HG02973 (cell line): ENCODE measurements around the gene MAP3K21.

Source experiments
- ATAC-seq: cut with Tn5 transposase; IDR thresholded peaks from one replicate; pipeline ENCODE4 v1.9.1; 2021; ENCODE audit warnings: moderate library complexity; ENCODE audit not compliant: unreplicated experiment

Gene MAP3K21

DNA sequence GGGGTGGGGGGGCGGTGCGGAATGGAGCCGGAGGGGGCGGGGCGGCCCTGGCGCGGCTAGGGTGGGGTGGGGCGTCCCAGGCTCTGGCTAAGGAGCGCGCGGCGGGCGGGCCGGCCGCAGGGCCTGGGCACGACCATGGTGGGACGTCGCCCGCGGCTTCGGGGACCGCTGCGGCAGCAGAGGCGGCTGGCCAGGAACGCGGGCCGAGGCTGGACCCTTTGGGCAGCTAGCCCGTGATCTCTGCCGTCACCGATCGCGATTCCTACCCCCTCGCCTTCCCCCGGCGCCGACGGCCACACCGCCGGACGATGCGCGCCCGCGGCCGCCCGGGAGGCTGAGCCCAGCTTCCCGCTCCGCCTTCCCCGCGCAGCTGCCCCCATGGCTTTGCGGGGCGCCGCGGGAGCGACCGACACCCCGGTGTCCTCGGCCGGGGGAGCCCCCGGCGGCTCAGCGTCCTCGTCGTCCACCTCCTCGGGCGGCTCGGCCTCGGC is at the start of gene MAP3K21:
Gene MAP3K21, plus strand, starts transcription at position 74 of the 491 bp plus-strand sequence. Its CDS starts 305 bp downstream, at position 379.
- ATAC-seq, result peak; percentile 32

GRCh38 chr1:233278631-233279030 is 48.9 kb upstream of the MAP3K21 start:
- no peak for ATAC-seq

DNA sequence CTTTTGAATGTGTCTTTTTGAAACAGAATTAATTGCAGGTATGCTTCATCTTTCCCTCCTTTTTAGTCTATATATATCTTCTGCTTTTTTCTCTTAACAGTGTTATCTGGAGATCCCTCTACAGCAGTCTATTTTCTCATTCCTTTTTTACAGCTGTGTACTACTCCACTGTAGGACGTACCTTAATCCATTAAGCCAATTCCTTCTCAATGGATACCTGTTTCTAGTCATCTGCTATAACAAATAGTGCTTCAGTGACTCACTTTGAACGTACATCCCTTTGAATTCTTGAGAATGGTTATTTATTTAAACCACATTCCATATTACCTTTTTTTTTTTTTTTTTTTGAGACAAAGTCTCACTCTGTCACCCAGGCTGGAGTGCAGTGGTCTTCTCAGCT is 47.6 kb upstream of the MAP3K21 start:
- ATAC-seq, result no peak

DNA sequence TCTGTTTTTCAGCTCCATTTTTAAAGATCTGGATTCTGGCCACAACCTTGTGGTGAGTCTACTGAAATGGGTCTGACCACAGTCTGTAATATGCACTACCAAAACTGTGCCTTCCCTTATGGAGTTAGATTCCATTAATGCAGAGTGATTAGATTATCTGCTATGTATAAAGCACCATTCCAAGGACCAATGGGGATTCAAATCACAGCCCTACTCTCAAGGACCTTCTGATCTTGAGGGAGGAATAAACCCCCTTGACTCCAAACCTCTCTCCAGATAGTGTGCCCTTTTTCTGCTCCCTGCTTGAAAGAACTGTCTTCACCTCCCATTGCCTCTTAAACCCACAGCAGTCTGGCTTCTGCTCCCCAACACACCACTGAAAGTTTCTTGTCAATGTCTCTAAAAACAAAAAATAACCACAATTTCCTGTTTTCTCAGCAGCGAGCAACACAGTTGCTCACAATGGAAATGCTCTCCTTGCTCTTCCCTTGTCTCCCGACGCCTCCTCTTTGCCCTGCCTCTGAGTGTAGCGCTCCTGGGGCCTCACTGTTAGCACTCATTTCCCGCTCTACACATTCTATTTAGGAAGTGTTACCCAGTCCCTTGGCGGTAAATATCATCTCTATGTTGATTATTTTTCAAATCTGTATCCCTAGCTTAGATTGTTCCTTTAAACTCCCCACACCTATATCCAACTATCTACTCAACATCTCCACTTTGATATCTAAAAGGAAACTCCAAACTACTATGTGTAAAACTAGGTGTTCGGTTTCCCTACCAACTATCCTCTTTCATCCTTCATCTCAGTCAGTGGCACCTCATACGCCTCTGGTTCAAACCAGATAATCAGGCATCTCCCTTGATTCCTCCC is 45.6 kb upstream of the MAP3K21 start:
- ATAC-seq, result peak; percentile 80

DNA sequence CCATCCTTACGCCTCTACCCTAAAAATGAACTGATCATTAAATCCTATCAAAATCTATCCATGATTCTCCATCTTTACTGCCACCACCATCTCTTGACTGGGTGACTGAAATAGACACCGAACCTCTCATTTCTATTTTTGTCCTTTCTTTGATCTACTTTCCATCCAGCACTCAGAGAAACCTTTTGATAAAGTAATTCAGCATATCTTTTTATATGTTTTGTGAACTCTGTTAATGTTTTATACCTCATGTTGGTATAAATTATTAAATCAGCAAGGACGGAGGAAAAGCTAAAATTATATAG is 45.0 kb upstream of the MAP3K21 start:
- no peak for ATAC-seq

GRCh38 chr1:233289676-233290075 is 37.8 kb upstream of the MAP3K21 start:
- no peak for ATAC-seq

DNA sequence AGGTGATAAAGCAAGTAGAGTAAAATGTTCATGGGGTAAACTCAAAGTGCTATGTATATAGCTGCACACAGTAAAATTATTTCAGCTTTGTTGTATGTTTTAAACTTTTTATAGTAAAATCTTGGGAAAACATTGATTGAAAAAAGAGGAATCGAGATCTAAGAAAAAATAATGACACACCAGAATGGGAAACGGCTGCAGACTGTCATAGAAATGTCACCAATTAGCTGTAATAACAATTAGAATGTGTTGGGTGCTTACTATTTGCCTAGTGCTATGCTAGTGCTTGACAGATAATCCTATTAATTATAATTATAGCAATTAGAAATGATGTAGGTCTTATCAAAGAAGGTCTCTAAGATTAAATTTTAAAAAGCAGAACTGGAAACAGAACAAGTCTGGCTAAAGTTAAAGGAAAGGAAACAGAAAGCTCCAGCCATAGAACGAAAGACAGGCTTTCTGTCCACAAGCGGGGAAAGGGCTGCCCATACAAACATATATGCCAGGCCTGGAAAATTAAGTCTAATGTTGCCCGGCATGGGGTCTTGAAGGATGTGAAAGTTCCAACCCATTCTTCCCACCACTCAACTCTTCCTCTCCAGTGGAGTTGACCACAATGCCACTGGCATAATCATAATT is 37.0 kb upstream of the MAP3K21 start:
- ATAC-seq, result no peak

DNA sequence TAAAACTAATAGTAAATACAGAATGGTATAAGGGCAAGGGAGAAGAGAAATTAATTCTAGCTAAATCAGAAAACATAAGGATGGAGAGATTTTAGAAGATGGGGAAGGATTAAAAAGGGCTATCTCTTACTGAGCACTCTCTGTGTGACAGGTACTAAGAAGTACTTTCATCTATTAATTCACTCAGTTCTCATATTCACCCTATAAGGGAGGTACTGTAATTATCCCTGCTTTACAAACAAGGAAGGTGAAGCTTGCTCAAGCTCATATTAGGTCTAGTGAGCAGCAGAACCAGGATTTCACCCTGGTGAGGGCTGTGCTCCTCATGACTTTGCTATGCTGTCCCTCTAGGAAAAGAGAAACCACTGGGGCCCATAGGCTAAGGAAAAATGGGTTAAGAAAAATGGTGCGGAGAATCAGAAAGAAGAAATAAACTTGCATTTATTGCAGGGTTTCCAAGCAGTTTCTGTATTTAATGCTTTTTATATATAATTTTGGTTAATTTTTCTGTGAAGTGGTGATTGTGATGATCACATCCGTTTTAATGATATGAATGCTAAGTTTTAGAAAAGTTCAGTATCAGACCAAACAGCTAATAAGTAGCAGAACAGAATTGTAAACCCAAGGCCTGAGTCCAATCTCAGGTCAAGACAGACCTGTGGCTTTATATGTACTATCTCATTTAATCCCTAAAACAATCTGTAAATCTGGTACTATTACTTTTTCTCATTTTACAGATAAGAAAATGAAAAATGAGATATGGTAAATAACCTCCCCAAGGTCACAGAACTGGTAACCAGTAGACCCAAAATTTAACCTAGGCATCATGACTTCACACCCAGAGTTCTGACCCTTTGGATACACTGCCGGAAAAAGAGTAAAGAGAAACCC is 33.7 kb upstream of the MAP3K21 start:
- no peak for ATAC-seq

DNA sequence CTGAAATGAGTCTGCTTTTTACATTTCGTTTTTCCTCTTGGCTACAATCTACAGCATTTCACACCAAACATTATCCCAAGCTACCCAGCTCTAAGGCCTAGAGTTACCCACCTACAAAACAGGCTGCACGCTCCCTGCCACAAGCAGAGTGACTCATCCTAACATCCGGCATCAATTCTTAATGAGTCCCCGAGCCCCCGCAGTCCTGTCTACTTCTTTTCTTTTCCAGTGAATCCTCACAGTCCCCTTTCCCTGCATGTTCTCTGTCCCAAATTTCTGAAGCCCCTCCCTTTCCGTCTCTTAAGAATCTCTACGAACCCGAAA is 32.6 kb upstream of the MAP3K21 start:
- peak; percentile 40 for ATAC-seq

- ATAC-seq, result peak; percentile 92
Measured at GRCh38 chr1:233295237-233295974, 32.1 kb upstream of the MAP3K21 start, which contains the start of gene PCNX2. TSS of gene PCNX2 (minus strand) at chr1:233295725. CDS start at chr1:233295478, 247 bp downstream.

DNA sequence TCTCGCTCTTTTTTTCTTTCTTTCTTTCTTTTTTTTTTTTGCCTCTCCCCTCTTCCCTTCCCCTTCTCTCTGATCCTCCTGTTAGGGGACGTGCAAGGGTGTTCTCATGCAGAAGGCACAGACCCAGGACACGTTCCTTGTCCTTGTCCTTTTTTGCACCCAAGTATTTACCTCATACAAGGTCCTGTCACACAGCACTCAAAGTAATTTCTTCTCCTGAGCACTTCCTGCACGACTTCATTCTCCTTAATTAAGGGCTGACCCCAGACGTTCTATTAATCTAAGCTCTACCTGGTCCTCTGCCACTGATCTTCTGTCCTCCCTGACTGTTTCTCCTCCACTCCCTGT is 31.6 kb upstream of the MAP3K21 start:
- no peak for ATAC-seq

- ATAC-seq, result no peak
Measured at GRCh38 chr1:233299450-233299849, 28.1 kb upstream of the MAP3K21 start.

GRCh38 chr1:233300326-233300725 is 27.2 kb upstream of the MAP3K21 start:
- ATAC-seq, result no peak

GRCh38 chr1:233304489-233305102 is 22.9 kb upstream of the MAP3K21 start:
- no peak for ATAC-seq

DNA sequence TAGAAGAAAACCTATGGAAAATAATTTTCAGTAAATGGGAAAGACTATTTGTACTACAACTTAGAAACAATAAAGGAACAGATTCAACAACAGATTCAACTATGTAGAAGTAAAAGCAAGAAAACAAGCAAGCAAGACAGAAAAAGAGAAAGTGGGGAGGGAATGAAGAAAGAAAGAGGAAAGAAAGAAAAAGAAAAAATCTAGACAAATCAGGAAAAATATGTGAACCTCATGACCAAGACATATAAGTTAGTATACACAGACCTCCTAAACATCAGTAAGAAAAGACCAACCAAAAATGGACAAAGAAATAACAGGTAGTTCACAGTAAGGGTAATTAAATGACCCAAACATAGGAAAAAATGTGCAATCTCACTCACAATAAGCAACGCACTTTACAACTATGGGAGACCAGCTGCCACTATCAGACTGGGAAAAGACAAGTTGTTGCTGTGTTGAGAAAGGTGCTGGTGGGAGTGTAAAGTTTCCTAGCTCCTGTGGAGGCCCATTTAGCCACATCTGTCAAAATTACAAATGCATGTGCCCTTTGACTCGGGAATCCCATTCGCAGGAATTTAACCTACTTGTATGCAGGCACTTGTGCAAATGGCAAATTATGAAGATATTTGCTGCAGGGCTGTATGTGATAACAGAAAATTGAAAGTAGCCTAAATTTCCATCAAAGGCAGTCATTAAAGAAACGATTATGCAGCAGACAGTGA is 13.9 kb upstream of the MAP3K21 start:
- ATAC-seq, result no peak

- no peak for ATAC-seq
Measured at GRCh38 chr1:233315718-233316301, 11.7 kb upstream of the MAP3K21 start.

DNA sequence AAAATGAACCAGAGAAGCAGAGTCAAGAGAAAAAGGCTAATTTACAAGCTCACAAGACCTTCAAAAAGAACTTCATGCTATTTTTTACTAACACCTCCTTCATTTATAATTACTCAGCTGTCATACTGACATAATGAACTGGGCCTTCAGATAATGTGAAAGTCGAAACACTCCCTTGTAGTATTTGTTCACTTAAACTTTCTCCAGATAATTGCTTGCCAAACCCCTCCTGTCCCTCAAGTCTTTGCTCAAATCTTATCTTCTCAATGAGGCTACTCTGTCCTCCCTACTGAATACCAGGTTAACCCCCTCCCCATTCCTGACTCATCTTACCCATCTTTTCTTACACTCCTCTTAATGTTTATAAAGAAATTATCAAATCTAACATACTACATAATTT is 11.1 kb upstream of the MAP3K21 start:
- no peak for ATAC-seq

GRCh38 chr1:233319272-233319671 is 8.3 kb upstream of the MAP3K21 start:
- no peak for ATAC-seq

GRCh38 chr1:233320023-233320422 is 7.5 kb upstream of the MAP3K21 start:
- ATAC-seq, result no peak
